GM21447 (cell line): ENCODE results near the gene PIK3IP1.
"Not testable (repeated sequence)": the region's sequence is repeated elsewhere in the genome, so short reads cannot be mapped to it uniquely, and the experiment has no call there.

Experiments
- ATAC-seq: cut with Tn5 transposase; IDR thresholded peaks from one replicate; pipeline ENCODE4 v1.9.1; 2021; ENCODE audit not compliant: unreplicated experiment

PIK3IP1 gene

GRCh38 chr22:31292236-31292989, at the start of gene PIK3IP1:
TSS of gene PIK3IP1 (minus strand) at chr22:31292488. CDS start at chr22:31292344, 144 bp downstream.
- no peak for ATAC-seq

GRCh38 chr22:31341386-31342088, 49.2 kb upstream of the PIK3IP1 start:
- no peak for ATAC-seq

DNA sequence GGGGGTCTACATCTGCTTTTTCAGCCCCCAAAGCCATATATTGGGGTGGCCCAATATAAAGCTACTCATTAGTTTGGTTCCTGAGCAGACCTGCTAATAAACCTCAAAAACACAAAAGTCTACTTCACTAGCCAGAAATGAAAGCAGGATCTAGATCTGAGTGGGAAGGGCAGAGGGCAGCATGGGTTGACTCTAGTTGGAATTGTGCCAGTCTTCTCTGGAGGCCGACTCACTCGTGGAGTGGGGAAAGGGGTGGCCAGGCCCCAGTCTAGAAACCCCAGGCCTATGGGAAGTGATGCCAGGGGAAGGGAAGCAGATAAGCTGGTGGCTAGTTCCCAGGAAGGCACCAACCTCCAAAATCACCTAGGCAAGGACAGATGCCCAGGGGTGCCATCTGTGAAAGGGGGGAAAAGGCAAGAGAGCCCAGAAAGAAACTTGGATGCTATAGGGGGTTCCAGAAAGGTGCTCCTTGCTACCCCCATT, 48.5 kb upstream of the PIK3IP1 start:
- ATAC-seq: no peak

- no peak for ATAC-seq
These were observed 48.1 kb upstream of the PIK3IP1 start for GRCh38 chr22:31340360-31340759.

DNA sequence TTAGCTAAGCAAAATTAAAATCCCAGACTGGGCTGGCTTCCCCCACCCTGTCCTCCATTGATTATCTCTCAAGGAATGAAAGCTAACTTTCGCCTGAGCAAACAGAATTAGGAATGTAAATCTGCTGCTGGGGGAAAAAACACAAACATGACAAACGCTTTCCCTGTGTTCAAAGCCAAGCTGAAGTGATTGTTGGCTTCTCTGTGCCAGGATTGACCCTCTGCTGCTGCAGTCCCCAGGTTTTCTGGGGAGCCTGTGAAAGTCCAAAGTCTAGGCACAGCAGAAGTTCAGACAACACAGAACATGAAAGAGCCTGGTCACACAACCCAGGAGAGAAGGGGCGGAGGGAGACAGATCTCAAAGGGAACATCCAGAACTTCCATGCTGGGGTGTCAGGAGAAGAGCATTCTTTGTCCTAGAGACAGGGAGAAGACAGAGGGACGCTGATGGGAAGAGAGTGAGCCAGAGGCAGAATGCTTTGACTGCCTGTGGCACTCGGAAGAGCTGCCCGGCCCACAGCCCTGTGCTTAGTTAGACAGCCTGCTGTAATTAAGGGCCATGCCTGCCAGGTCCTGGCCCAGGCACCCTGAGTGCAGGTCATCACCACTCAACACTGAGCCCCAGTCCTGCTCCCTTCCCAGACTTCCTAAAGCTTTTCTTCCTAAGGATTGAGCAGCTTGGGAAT, 47.0 kb upstream of the PIK3IP1 start:
- ATAC-seq: no peak

DNA sequence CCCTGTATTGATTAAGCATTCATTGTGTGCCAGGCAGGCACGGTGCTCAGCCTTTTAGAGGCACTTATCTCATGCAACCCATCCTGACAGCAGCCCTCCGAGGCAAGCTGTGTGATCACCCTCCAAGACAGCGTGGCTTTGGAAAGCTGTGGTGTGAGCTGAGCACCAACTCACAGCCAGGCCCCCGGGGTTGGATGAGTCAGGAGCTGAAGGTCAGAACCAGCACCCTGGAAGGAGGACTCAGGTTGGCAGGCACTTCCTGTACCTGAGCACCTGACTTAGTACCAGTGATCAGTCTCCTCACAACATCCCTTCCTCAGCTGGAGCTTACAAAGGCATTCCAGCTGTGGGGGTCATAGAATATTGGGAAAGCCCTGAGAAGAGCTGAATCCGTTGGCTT, 44.9 kb upstream of the PIK3IP1 start:
- ATAC-seq: no peak

DNA sequence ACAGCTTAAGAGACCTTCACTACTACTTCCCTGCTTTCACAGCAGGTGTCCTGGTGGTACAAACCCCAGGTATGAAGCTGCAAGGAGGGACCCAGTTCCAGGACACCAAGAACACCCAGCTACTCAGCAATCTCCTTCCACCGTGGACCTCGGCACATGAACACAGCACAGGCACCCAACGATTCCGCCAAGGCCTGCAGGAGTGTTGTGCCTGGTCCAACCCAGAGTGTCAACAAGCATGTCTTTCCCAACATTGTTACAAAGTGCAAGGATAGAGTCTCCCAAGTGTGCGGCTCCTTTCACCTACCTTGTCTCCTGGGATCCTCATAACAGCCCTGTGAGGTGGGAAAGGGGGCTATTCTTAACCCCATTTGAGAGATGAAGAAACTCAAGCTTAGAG, 42.0 kb upstream of the PIK3IP1 start:
- no peak for ATAC-seq

- ATAC-seq: no peak
These were observed 41.4 kb upstream of the PIK3IP1 start for GRCh38 chr22:31333641-31334040.

- ATAC-seq: no peak
These were observed 40.6 kb upstream of the PIK3IP1 start for GRCh38 chr22:31332886-31333285.

GRCh38 chr22:31332010-31332409, 39.7 kb upstream of the PIK3IP1 start:
- ATAC-seq: no peak

GRCh38 chr22:31329453-31330215, 37.3 kb upstream of the PIK3IP1 start:
- no peak for ATAC-seq

- no peak for ATAC-seq
These were observed 36.7 kb upstream of the PIK3IP1 start for GRCh38 chr22:31329029-31329428.

- ATAC-seq: no peak
These were observed 36.3 kb upstream of the PIK3IP1 start for GRCh38 chr22:31328544-31328960.

- ATAC-seq: no peak
These were observed 35.7 kb upstream of the PIK3IP1 start for GRCh38 chr22:31327806-31328543.

DNA sequence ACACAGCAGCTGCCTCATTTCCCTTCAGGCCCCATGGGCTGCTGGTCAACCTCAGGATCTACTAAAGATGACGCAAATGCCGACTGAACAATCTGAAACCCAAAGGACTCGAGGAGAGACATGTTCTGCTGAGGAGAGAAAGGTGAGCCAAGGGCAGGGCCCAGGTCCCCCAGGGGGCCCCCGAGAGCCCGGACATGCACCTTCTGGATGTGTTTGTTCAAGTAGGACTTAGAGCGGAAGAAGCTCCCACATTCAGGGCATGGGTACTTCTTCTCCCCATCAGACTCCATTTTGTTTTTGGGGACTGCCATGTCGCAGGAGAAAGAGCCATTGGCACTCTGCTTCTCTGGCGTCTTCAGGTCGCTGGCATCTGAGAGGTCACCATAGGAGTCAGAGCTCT, 34.6 kb upstream of the PIK3IP1 start:
- no peak for ATAC-seq

GRCh38 chr22:31323578-31324550, 31.6 kb upstream of the PIK3IP1 start:
- ATAC-seq: no peak

DNA sequence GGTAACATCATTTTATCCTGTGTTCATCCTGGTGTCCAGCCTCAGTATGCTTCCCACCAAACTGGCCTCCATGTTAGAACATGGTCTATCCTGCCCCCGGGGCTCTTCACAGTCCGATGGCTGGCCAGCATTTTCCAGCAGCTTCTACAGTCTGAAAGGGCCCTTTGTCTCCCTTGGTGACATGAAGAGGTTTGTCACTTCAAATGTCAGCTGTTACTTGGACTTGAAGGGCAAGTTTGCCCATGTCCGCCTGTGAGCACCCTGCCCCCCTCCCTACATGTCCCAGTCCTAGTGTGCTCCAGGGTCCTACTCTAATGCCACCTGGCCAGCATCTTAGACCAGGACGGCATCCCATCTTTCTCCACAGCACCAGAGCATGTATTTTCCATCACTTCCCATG, 29.1 kb upstream of the PIK3IP1 start:
- no peak for ATAC-seq

DNA sequence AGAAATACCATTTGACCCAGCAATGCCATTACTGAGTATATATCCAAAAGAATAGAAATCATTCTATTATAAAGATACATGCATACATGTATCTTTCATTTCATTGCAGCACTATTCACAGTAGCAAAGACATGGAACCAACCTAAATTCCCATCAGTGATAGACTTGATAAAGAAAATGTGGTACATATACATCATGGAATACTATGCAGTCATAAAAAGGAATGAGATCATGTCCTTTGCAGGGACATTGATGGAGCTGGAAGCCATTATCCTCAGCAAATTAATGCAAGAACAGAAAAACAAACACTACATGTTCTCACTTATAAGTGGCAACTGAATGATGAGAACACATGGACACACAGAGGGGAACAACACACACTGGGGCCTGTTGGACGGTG, 21.9 kb upstream of the PIK3IP1 start:
- not testable (repeated sequence) for ATAC-seq
